ENCODE data around the gene KCTD1.

DNA sequence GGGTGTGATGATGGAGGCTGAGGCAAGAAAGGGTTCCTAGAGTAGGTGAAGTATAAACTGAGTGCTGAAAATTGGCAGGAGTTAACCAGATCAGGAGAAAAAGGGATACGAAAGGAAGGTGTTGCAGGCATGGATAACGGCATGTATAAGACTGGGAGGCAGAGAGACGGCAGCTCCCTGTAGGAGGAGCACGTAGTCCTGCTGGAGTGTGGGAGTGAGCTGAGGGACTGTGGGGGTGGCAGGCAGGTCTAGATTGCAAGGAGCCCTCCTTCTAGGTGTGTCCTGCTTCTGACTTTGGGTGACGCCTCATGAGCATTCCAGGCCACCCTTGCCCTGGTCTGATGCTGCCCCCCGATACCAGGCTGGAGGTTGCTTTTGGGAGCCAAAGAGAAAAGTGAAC lies 36.4 kb upstream of the KCTD1 start:
- TF ChIP-seq, protein P1, sequence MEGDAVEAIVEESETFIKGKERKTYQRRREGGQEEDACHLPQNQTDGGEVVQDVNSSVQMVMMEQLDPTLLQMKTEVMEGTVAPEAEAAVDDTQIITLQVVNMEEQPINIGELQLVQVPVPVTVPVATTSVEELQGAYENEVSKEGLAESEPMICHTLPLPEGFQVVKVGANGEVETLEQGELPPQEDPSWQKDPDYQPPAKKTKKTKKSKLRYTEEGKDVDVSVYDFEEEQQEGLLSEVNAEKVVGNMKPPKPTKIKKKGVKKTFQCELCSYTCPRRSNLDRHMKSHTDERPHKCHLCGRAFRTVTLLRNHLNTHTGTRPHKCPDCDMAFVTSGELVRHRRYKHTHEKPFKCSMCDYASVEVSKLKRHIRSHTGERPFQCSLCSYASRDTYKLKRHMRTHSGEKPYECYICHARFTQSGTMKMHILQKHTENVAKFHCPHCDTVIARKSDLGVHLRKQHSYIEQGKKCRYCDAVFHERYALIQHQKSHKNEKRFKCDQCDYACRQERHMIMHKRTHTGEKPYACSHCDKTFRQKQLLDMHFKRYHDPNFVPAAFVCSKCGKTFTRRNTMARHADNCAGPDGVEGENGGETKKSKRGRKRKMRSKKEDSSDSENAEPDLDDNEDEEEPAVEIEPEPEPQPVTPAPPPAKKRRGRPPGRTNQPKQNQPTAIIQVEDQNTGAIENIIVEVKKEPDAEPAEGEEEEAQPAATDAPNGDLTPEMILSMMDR (IDR thresholded peaks at IDR 0.05; ENCODE audit: low read depth, low read length, missing input control): no peak
- TF ChIP-seq GABPA (IDR thresholded peaks at IDR 0.05 in 1 of 2, conservative IDR thresholded peaks at IDR 0.05 in 1 of 2): no peak
